Transverse colon (tissue), 4 donors: ENCODE data around the gene C1QTNF9. TPM values are rescaled to one million over a fixed set of nuclear protein-coding genes. Genes with fewer than 3 reads are reported as not detected.

Source experiments
- DNase-seq: peaks from one replicate; pipeline ENCODE4 v3.0.0-alpha.2; 2019
- H3K27ac ChIP-seq, 4 donors: fragments of 200-600 bp; sonication (generic); 2 replicates each; pipeline ENCODE4 v1.5.1; 2016 to 2018; ENCODE audit warnings: inconsistent platforms in 4 of 4
- H3K27me3 ChIP-seq: fragments of 200-600 bp; sonication (generic); 2 replicates; pipeline ENCODE4 v1.5.1; 2017; ENCODE audit warnings: inconsistent platforms
- H3K36me3 ChIP-seq, 4 donors: fragments of 200-600 bp; sonication (generic); 2 replicates each; pipeline ENCODE4 v1.5.1; 2017 to 2019; ENCODE audit warnings: inconsistent platforms in 4 of 4
- H3K4me1 ChIP-seq, 4 donors: fragments of 200-600 bp; sonication (generic); 2 replicates each; pipeline ENCODE4 v1.5.1; 2017 to 2020; ENCODE audit warnings: inconsistent platforms in 4 of 4
- H3K4me3 ChIP-seq, 4 donors: fragments of 200-600 bp; sonication (generic); 1 replicate in 1 of 4; 2 replicates in 3 of 4; pipeline versions ENCODE4 v1.5.1 to v1.6.1; 2017 to 2019; ENCODE audit warnings: inconsistent platforms in 4 of 4
- H3K9me3 ChIP-seq, 2 donors: fragments of 200-600 bp; sonication (generic); 2 replicates each; pipeline ENCODE4 v1.5.1; 2017 to 2019; ENCODE audit warnings: inconsistent platforms in 2 of 2
- EP300 ChIP-seq: sonication (generic); formaldehyde crosslinking; IDR thresholded peaks from one replicate; pipeline ENCODE4 v1.6.1; 2017; ENCODE audit warnings: antibody characterized with exemption, low read depth
- POLR2A ChIP-seq: fragments of 450-650 bp; IDR thresholded peaks from one replicate; pipeline ENCODE4 v1.6.1; 2016; ENCODE audit warnings: antibody characterized with exemption, mild to moderate bottlenecking, moderate library complexity
- POLR2AphosphoS5 ChIP-seq, 3 donors: sonication (generic); formaldehyde crosslinking; IDR thresholded peaks; one replicate each; pipeline ENCODE4 v1.6.1; 2016; ENCODE audit warnings: antibody characterized with exemption in 3 of 3
- WGBS, 2 donors: methylation state at CpG; one replicate each; pipeline ENCODE4 v1.1.5; 2018; ENCODE audit warnings: low coverage in 1 of 2; 5-methylcytosine and 5-hydroxymethylcytosine counted together
- in situ Hi-C, 4 donors: fragments of 200-750 bp; cut with MboI; loops; one replicate each; pipeline versions ENCODE4 v1.15.0 to v1.15.1; 2017; ENCODE audit warnings: low sequenced_read_pairs in 3 of 4, low pct_ligation_motif_present in 1 of 4, low pct_unique_long_range_greater_than_20kb in 1 of 4
- intact Hi-C: fragments of 100-400 bp; cut with DNase I; formaldehyde crosslinking; loops from one replicate; pipeline ENCODE4 v1.15.1; 2023; ENCODE audit warnings: low total_unique reads
- total RNA-seq, 4 donors: library from RNA; depleted of rRNA; stranded (reverse); fragments of >200 nt; gene quantifications; one replicate each; pipeline ENCODE4 v1.1.0, GENCODE V29; 2016
- TF ChIP-seq, protein P1 (sequence below), 5 experiments: fragments of 200-600 bp in 3 of 5; fragments of 450-650 bp in 2 of 5; sonication (generic) in 3 of 5; IDR thresholded peaks; 1 replicate in 2 of 5; 2 replicates in 3 of 5; pipeline ENCODE4 v1.5.1; 2016 to 2017; ENCODE audit warnings: antibody characterized with exemption in 5 of 5, inconsistent platforms in 3 of 5, mild to moderate bottlenecking in 2 of 5, moderate library complexity in 1 of 5

C1QTNF9 gene
- total RNA-seq, 4 donors from 2014 or later, result 0.48 TPM; not detected in 3

DNA sequence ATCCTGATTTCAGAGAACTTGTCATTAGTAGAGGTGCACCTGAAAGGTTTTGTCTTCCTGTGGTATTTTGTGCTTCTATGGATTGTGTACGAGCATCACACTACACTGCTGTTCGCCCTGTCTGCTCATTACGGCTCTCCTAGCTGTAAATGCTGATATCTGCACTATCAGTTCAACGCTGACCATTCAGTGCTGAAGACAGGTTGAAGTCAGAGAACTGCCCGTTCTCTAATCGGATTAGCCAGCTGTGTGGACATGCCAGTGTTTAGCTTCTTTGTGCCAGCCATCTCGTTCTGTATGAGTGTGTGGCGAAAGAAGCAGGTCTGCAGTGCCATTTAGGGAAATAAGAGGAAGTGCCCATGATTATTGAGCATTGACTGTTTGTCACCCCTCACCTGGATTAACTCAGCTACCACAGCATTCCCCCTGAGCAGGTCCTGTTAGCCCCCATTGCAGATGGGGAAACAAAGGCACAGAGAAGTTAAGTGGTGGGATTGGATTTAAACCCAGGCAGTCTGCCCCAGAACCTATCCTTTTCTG, 21.6 kb upstream of the C1QTNF9 start:
- intact Hi-C loops (no loop called here), in situ Hi-C loops (loop anchor here in 1 of 4 donors (25.0 kb wide), 1 partner anchor 199 kb away; no protein-coding TSS in a partner anchor)
- no peak for DNase-seq
- no peaks in the 10 kb centered on the region for H3K27me3 ChIP-seq
- peaks cover 0 to 56% (median 25%) of the 10 kb centered on the region in 4 donors for H3K36me3 ChIP-seq
- no peak overlapping the region for H3K27ac ChIP-seq
- no peaks in the 10 kb centered on the region for H3K9me3 ChIP-seq
- H3K4me3 ChIP-seq, result no peak overlapping the region
- TF ChIP-seq POLR2A, result no peak
- TF ChIP-seq, protein P1, sequence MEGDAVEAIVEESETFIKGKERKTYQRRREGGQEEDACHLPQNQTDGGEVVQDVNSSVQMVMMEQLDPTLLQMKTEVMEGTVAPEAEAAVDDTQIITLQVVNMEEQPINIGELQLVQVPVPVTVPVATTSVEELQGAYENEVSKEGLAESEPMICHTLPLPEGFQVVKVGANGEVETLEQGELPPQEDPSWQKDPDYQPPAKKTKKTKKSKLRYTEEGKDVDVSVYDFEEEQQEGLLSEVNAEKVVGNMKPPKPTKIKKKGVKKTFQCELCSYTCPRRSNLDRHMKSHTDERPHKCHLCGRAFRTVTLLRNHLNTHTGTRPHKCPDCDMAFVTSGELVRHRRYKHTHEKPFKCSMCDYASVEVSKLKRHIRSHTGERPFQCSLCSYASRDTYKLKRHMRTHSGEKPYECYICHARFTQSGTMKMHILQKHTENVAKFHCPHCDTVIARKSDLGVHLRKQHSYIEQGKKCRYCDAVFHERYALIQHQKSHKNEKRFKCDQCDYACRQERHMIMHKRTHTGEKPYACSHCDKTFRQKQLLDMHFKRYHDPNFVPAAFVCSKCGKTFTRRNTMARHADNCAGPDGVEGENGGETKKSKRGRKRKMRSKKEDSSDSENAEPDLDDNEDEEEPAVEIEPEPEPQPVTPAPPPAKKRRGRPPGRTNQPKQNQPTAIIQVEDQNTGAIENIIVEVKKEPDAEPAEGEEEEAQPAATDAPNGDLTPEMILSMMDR (IDR thresholded peaks at IDR 0.05), result no peak
- no peak for TF ChIP-seq EP300
- no peak for TF ChIP-seq POLR2AphosphoS5 (IDR thresholded peaks at IDR 0.05)
- no peaks in the 10 kb centered on the region for H3K4me1 ChIP-seq
- WGBS, 2 donors, result 93 to 95% methylated on average over 8 of the region's 8 CpGs

DNA sequence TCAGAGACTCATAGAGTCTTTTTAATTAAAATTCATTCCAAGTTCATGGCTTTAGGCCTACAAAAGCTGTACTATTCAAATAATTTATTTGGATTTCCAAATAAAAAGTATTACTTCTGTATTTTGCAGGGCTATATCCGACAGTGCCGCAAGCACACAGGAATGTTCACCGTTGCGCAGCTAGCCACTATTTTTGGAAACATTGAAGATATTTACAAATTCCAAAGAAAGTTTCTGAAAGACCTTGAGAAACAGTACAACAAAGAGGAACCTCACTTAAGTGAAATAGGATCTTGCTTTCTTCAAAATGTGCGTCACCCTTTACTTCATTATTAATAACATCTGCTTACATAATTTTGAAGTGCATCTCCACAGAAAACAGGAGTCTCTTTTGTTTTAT, 20.5 kb upstream of the C1QTNF9 start:
- TF ChIP-seq, protein P1 (IDR thresholded peaks at IDR 0.05), result no peak
- TF ChIP-seq POLR2AphosphoS5 (IDR thresholded peaks at IDR 0.05) (no peak), POLR2A (no peak), EP300 (no peak)
- Histone ChIP-seq H3K4me1 (no peaks in the 10 kb centered on the region), H3K9me3 (no peaks in the 10 kb centered on the region), H3K27me3 (no peaks in the 10 kb centered on the region), H3K36me3 (peaks cover 0 to 56% (median 25%) of the 10 kb centered on the region in 4 donors), H3K27ac (no peak overlapping the region), H3K4me3 (no peak overlapping the region)
- intact Hi-C loops, result no loop called here
- in situ Hi-C loops, result loop anchor here in 1 of 4 donors (25.0 kb wide), 1 partner anchor 198 kb away; no protein-coding TSS in a partner anchor
- 83 to 92% methylated on average over 4 to 5 of the region's 5 CpGs for WGBS, 2 donors
- no peak for DNase-seq

DNA sequence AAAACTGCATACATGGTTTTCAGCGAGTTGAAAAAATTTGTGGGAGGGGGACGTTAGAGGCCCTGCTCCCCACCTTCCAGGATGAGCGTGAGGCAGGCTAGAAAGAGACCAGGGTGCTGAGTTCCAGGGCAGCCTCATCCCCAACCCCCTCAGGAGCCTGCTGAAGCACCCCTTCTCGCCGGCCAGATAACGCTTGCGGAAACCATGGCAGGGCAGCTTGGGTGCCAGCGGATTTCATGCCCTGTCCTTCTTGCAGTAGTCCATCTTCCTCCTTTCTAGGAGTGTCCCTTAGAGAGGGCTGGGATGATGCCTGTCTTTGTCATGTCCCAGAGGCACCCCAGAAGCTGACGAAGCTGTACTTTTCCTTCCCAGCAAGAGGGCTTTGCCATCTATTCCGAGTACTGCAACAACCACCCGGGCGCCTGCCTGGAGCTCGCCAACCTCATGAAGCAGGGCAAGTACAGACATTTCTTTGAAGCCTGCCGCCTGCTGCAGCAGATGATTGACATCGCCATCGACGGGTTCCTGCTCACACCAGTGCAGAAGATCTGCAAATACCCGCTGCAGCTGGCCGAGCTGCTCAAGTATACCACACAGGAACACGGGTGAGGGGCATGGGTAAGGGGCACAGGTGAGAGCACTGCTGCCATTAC, 19.0 kb upstream of the C1QTNF9 start:
- WGBS, 2 donors, result 88 to 96% methylated on average over 3 to 20 of the region's 20 CpGs

DNA sequence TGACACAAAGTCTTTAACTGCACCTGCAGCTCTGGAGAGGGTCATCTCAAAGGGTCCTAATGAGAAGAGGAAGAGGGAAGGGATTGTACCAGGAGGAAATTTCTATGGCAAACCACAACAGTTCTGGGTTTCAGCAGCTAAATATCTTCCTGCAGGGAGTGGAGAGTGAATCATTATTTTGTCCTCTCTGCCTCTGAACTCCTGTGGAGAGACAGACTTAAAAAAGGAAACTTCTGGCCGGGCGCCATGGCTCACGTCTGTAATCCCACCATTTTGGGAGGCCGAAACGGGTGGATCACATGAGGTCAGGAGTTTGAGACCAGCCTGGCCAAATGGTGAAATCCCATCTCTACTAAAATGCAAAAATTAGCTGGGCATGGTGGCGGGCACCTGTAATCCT, 16.9 kb upstream of the C1QTNF9 start:
- DNase-seq, result no peak
- intact Hi-C loops (no loop called here), in situ Hi-C loops (loop anchor here in 1 of 4 donors (25.0 kb wide), 1 partner anchor 195 kb away; no protein-coding TSS in a partner anchor)
- H3K27me3 ChIP-seq, result no peaks in the 10 kb centered on the region
- peaks cover 0 to 64% (median 30%) of the 10 kb centered on the region in 4 donors for H3K36me3 ChIP-seq
- no peaks in the 10 kb centered on the region for H3K9me3 ChIP-seq
- no peak overlapping the region for H3K27ac ChIP-seq
- WGBS, 2 donors, result 94 to 96% methylated on average over 4 to 6 of the region's 6 CpGs
- TF ChIP-seq POLR2A, result no peak
- TF ChIP-seq EP300, result no peak
- TF ChIP-seq, protein P1 (IDR thresholded peaks at IDR 0.05), result no peak
- TF ChIP-seq POLR2AphosphoS5 (IDR thresholded peaks at IDR 0.05), result no peak
- H3K4me3 ChIP-seq, result no peak overlapping the region
- no peaks in the 10 kb centered on the region for H3K4me1 ChIP-seq

More for the DNA sequence above, 19.0 kb upstream of the C1QTNF9 start:
- Histone ChIP-seq H3K4me3 (no peak overlapping the region), H3K36me3 (peaks cover 0 to 63% (median 26%) of the 10 kb centered on the region in 4 donors), H3K27me3 (no peaks in the 10 kb centered on the region), H3K9me3 (no peaks in the 10 kb centered on the region), H3K27ac (no peak overlapping the region), H3K4me1 (no peaks in the 10 kb centered on the region)
- no peak for DNase-seq
- TF ChIP-seq POLR2A (no peak), POLR2AphosphoS5 (IDR thresholded peaks at IDR 0.05) (no peak), EP300 (no peak)
- TF ChIP-seq, protein P1 (IDR thresholded peaks at IDR 0.05), result no peak
- in situ Hi-C loops, result loop anchor here in 1 of 4 donors (25.0 kb wide), 1 partner anchor 197 kb away; no protein-coding TSS in a partner anchor
- intact Hi-C loops, result no loop called here
